Activated CD8-positive, alpha-beta T cell treated with anti-CD3 and anti-CD28 coated beads, Interleukin-2, amount 10 ng/mL, durations not matched to agents 7 days and 5 days (primary cell): ENCODE data around the gene SIRT6. TPM values are rescaled to one million over a fixed set of nuclear protein-coding genes. Genes with fewer than 3 reads are reported as not detected.
"Not testable (repeated sequence)": the region's sequence is repeated elsewhere in the genome, so short reads cannot be mapped to it uniquely, and the experiment has no call there.

Experiments
- ATAC-seq: fragments of 150-1000 bp; cut with Tn5 transposase; one replicate; pipeline ENCODE4 v1.10.0; 2021; ENCODE audit warnings: moderate library complexity
- CTCF ChIA-PET: fragments of 350-600 bp; sonication (Branson Sonifier 250); formaldehyde crosslinking; loops from one replicate; lab custom pipeline; 2021; ENCODE audit warnings: antibody characterized with exemption; lab: Charles Lee
- POLR2A ChIA-PET: fragments of 350-600 bp; sonication (Branson Sonifier 250); formaldehyde crosslinking; loops from one replicate; lab custom pipeline; 2021; ENCODE audit warnings: antibody characterized with exemption; lab: Charles Lee
- DNase-seq: peaks from one replicate; pipeline ENCODE4 v3.0.0-alpha.2; 2020
- H3K27ac Mint-ChIP-seq: one replicate; pipeline ENCODE4 v1.8.0; 2021; ENCODE audit warnings: mild to moderate bottlenecking, mixed read lengths
- H3K27me3 Mint-ChIP-seq: one replicate; pipeline ENCODE4 v1.8.0; 2021; ENCODE audit warnings: low read depth, mixed read lengths
- H3K36me3 Mint-ChIP-seq: one replicate; pipeline ENCODE4 v1.8.0; 2021; ENCODE audit warnings: low read depth, mixed read lengths
- H3K4me1 Mint-ChIP-seq: one replicate; pipeline ENCODE4 v1.8.0; 2021; ENCODE audit warnings: low read depth, mixed read lengths
- H3K4me3 Mint-ChIP-seq: one replicate; pipeline ENCODE4 v1.8.0; 2021; ENCODE audit warnings: mild to moderate bottlenecking, mixed read lengths
- H3K9me3 Mint-ChIP-seq: one replicate; pipeline ENCODE4 v1.8.0; 2022; ENCODE audit warnings: mixed read lengths; ENCODE audit not compliant: insufficient read depth
- total RNA-seq, 2 experiments: library from RNA; stranded (reverse); gene quantifications; one replicate each; pipeline ENCODE4 v1.2.3, GENCODE V29; 2021

Gene SIRT6
- total RNA-seq, 2 experiments from 2014 or later: 30.8 to 40.4 TPM

DNA sequence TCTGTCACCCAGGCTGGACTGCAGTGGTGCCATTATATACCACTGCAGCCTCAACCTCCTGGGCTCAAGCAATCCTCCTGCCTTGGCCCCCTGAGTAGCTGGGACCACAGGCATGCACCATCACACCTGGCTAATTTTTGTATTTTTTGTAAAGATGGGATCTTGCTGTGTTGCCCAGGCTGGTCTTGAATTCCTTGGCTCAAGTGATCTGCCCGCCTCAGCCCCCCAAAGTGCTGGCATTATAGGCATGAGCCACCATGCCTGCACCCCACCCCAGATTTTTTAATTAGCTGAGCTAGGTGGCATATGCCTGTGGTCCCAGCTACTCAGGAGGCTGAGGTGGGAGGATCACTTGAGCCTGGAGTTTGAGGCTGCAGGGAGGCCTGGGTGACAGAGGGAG lies 39.4 kb downstream of the SIRT6 start:
- POLR2A ChIA-PET, H3K4me3 Mint-ChIP-seq, DNase-seq, H3K9me3 Mint-ChIP-seq, H3K36me3 Mint-ChIP-seq, ATAC-seq, H3K27ac Mint-ChIP-seq: not testable (repeated sequence)
- Mint-ChIP-seq H3K27me3 (peaks cover 10% of the 10 kb centered on the region), H3K4me1 (peaks cover 15% of the 10 kb centered on the region)
- CTCF ChIA-PET: interaction anchor here (1.3 kb wide), 1 partner anchor 155 kb away, joined by 3 read pairs; no protein-coding TSS in a partner anchor

DNA sequence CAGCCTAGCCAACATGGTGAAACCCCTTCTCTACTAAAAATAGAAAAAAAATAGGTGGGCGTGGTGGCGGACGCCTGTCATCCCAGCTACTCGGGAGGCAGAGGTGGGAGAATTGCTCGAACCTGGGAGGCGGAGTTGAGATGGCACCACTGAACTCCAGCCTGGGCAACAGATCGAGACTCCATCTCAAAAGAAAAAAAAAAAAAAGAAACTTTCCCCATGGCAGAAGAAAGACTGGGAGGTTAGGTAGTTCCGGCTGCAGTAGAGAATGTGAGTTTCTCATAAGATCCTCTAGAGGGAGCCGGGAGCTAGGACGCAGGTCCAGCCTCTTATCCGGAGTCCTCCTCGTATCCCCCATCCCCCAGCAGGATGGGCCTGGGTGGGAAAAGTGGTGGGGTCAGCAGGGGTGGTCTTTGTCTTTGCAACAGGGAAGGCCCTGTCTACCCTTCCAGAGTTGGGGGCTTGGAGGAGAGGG lies 42.1 kb downstream of the SIRT6 start:
- Mint-ChIP-seq H3K4me3 (peak overlapping the region; percentile 5), H3K27ac (no peak overlapping the region), H3K36me3 (no peaks in the 10 kb centered on the region), H3K4me1 (peaks cover 15% of the 10 kb centered on the region), H3K9me3 (no peaks in the 10 kb centered on the region), H3K27me3 (peaks cover 9% of the 10 kb centered on the region)
- POLR2A ChIA-PET: interaction anchor here (1.0 to 1.4 kb wide), 2 partner anchors 51 to 155 kb away, joined by 5 read pairs; partner anchors contain the start of gene EEF2
- CTCF ChIA-PET: interaction anchor here (0.6 to 3.3 kb wide), 42 partner anchors 11 to 492 kb away, joined by 3 to 36 read pairs (median 5); partner anchors contain the start of genes CREB3L3, EEF2 and ZBTB7A
- ATAC-seq (peak; percentile 86), DNase-seq (peak; percentile 54)

DNA sequence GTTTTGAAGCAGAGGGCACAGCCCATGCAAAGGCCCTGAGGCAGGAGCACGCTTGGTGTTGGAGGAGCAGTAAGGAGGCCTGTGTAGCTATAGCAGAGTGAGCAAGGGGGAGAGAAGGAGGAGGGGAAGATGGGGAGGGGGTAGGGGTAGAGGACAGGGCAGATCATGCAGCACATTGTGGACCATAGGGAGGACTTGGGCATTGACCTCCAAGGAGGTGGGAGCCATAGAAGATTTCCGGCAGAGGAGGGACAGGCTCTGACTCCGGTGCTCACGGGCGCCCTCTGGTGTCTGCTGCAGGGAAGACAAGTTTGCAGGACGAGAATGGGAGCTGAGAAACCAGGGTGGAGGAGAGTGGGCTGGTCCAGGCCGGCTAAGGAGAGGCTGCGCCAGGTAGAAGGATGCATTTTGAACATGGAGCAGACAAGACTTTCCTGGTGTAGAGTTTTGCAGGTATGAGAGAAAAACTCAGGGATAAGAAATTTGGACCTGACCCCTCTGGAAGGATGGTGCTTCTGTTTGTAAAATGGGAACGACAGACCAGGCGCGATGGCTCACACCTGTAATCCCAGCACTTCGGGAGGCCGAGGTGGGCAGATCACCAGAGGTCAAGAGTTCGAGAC lies 42.6 kb downstream of the SIRT6 start:
- ChIA-PET POLR2A (interaction anchor here (1.0 to 1.4 kb wide), 2 partner anchors 50 to 154 kb away, joined by 5 read pairs; partner anchors contain the start of gene EEF2), CTCF (interaction anchor here (0.7 to 3.3 kb wide), 41 partner anchors 10 to 493 kb away, joined by 3 to 36 read pairs (median 5); partner anchors contain the start of genes CREB3L3, EEF2 and ZBTB7A)
- Mint-ChIP-seq H3K27ac (peak overlapping the region; percentile 81), H3K36me3 (no peaks in the 10 kb centered on the region), H3K4me1 (peaks cover 15% of the 10 kb centered on the region), H3K27me3 (peaks cover 7% of the 10 kb centered on the region), H3K9me3 (no peaks in the 10 kb centered on the region), H3K4me3 (peak overlapping the region; percentile 5)
- ATAC-seq (peak; percentile 90), DNase-seq (peak; percentile 92)

DNA sequence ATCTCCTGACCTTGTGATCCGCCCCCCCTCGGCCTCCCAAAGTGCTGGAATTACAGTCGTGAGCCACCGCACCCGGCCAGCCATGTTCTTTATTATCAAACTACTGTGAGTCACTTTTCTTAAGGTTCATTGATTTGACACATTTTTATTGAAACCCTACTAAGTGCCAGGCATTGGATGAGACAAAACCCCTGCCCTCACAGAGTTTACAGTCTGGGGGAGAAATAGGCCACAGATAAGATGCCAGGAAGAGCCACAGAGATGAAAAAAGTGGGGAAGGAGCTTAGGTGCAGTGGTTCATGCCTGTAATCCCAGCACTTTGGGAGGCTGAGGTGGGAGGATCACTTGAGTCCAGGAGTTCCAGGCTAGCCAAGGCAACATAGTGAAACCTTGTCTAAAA lies 43.9 kb downstream of the SIRT6 start:
- Mint-ChIP-seq H3K9me3 (no peaks in the 10 kb centered on the region), H3K27me3 (peaks cover 3% of the 10 kb centered on the region), H3K27ac (no peak overlapping the region), H3K4me1 (peaks cover 15% of the 10 kb centered on the region), H3K36me3 (no peaks in the 10 kb centered on the region), H3K4me3 (no peak overlapping the region)
- DNase-seq (no peak), ATAC-seq (no peak)
- ChIA-PET CTCF (interaction anchor here (1.4 to 3.3 kb wide), 6 partner anchors 9 to 150 kb away, joined by 4 to 36 read pairs (median 20); no protein-coding TSS in a partner anchor), POLR2A (no interaction called here)

DNA sequence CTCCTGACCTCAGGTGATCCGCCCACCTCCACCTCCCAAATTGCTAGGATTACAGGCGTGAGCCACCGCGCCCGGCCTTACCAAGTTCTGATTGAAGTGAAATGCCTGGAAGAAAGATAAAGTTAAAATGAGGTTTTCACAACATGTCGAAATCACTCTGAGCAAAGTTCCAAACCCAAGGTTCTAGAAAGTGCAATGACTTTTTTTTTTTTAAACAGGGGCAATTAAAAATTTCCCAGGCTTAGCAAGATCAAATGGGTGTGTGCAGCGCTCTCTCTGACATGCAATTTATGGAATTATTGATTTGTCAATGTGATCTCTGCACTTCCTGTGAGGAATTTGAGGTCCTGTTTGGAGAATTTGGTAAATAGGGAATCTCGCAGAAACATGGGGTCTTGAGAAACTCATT lies 45.7 kb downstream of the SIRT6 start:
- peaks cover 15% of the 10 kb centered on the region for H3K4me1 Mint-ChIP-seq
- ATAC-seq: no peak
- ChIA-PET CTCF (no interaction called here), POLR2A (no interaction called here)
- no peak overlapping the region for H3K27ac Mint-ChIP-seq
- H3K27me3 Mint-ChIP-seq: peaks cover 3% of the 10 kb centered on the region
- no peaks in the 10 kb centered on the region for H3K36me3 Mint-ChIP-seq
- H3K9me3 Mint-ChIP-seq: no peaks in the 10 kb centered on the region
- H3K4me3 Mint-ChIP-seq: no peak overlapping the region
- no peak for DNase-seq

DNA sequence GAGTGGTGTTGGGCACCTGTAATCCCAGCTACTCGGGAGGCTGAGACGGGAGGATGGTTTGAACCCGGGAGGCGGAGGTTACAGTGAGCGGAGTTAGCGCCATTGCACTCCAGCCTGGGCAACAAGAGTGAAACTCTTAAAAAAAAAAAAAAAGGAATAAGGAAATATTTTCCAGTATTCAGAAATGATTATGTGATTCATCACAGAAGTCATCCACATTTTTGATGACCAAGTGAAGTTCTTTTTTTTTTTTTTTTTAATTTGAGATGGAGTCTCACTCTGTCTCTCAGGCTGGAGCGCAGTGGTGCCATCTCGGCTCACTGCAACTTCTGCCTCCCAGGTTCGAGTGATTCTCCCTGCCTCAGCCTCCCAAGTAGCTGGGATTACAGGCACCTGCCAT lies 47.0 kb downstream of the SIRT6 start:
- H3K9me3 Mint-ChIP-seq, DNase-seq, ATAC-seq, H3K27ac Mint-ChIP-seq, H3K4me3 Mint-ChIP-seq, H3K27me3 Mint-ChIP-seq, H3K36me3 Mint-ChIP-seq, POLR2A ChIA-PET: not testable (repeated sequence)
- peaks cover 14% of the 10 kb centered on the region for H3K4me1 Mint-ChIP-seq
- CTCF ChIA-PET: interaction anchor here (0.8 to 1.5 kb wide), 3 partner anchors 77 to 149 kb away, joined by 3 read pairs; no protein-coding TSS in a partner anchor

DNA sequence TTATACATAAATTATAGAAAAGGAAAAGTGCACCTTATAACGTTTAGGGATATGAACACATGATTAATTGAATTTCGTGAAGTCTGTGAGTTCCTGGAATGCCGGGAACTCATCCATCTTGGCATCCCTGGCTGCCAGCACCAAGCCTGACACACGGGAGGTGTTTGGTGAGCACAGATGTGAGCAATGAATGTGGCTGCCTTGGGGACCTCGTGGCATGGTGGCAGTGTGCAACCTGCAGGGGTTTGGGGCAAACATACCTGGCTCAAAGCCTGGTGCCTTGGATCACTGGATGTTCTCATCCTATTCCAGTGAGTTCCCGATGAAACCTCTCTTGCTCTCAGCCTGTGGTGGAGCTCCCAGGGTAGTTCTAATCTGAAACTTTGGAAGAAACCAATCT lies 48.0 kb downstream of the SIRT6 start:
- Mint-ChIP-seq H3K9me3 (no peaks in the 10 kb centered on the region), H3K4me1 (peaks cover 4% of the 10 kb centered on the region), H3K27me3 (peaks cover 10% of the 10 kb centered on the region), H3K27ac (no peak overlapping the region), H3K4me3 (no peak overlapping the region), H3K36me3 (no peaks in the 10 kb centered on the region)
- ChIA-PET POLR2A (interaction anchor here (0.9 kb wide), 1 partner anchor 25 kb away, joined by 3 read pairs; no protein-coding TSS in a partner anchor), CTCF (interaction anchor here (0.8 to 1.5 kb wide), 2 partner anchors 76 to 146 kb away, joined by 3 read pairs; no protein-coding TSS in a partner anchor)
- DNase-seq: no peak
- ATAC-seq: no peak

DNA sequence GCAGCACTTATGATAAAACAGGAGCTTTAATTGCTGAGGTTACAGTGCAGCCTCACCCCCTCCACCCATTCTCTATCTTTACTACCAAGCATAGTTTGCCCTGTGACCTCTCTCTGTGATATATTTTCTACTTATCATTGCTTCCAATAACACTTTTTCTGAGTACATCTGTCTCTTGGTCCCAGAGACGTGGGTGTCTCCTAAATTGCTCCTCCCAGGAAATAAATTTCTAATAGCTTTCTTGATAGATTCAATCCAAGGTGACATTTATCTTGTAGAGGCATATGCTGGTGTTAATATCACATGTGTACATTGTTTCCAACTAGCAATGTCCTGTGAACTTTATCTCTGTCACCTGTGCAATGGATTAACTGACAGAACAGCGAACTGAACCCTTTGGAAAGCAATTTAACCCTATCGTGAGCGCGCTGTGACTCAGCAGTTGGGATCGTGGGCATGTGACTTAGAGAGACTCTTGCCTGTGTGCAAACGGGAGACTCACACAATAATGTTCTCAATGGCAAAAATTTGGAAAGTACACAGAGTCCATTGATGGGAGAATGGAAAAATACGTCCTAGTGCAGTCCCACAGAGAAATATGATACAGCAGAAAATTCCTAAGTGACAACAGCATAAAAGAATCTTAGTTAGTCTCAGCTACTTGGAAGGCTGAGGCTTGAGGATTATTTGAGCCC lies 51.5 kb downstream of the SIRT6 start:
- Mint-ChIP-seq H3K27me3 (peaks cover 10% of the 10 kb centered on the region), H3K9me3 (no peaks in the 10 kb centered on the region), H3K4me1 (peaks cover 2% of the 10 kb centered on the region), H3K36me3 (no peaks in the 10 kb centered on the region), H3K4me3 (no peak overlapping the region), H3K27ac (no peak overlapping the region)
- DNase-seq (no peak), ATAC-seq (no peak)
- CTCF ChIA-PET: interaction anchor here (5.2 kb wide), 1 partner anchor 9 kb away, joined by 36 read pairs; no protein-coding TSS in a partner anchor
- POLR2A ChIA-PET: no interaction called here

DNA sequence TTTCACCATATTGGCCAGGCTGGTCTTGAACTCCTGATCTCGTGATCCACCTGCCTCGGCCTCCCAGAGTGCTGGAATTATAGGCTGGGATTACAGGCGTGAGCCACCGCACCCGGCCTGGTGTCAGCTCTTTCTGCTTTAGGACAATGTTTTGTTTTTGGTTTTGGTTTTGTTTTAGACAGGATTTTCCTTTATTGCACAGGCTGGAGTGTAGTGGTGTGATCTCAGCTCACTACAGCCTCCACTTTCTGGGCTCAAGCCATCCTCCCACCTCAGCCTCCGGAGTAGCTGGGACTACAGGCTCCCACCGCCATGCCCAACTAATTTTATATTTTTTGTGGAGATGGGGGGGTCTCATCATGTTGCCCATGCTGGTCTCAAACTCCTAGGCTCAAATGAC lies 53.3 kb downstream of the SIRT6 start:
- H3K4me1 Mint-ChIP-seq, ATAC-seq, H3K36me3 Mint-ChIP-seq, DNase-seq, POLR2A ChIA-PET, H3K9me3 Mint-ChIP-seq, H3K27ac Mint-ChIP-seq, H3K4me3 Mint-ChIP-seq, H3K27me3 Mint-ChIP-seq: not testable (repeated sequence)
- CTCF ChIA-PET: interaction anchor here (5.2 kb wide), 1 partner anchor 11 kb away, joined by 36 read pairs; no protein-coding TSS in a partner anchor

DNA sequence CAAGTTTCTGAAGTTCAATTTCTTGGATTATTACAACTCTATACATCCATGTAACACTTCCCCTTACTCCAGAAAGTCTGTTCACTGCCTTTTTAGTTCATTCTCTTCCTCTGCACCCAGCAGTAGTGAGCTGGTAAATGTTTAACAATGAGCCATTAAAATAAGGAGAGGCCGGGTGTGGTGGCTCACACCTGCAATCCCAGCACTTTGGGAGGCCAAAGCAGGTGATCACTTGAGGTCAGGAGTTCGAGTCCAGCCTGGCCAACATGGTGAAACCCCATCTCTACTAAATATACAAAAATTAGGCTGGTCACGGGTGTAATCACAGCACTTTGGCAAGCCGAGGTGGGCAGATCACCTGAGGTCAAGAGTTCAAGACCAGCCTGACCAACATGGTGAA lies 55.0 kb downstream of the SIRT6 start:
- H3K9me3 Mint-ChIP-seq, ATAC-seq, H3K27me3 Mint-ChIP-seq, H3K36me3 Mint-ChIP-seq, DNase-seq, H3K4me3 Mint-ChIP-seq, H3K27ac Mint-ChIP-seq, POLR2A ChIA-PET: not testable (repeated sequence)
- CTCF ChIA-PET: interaction anchor here (5.2 kb wide), 1 partner anchor 12 kb away, joined by 36 read pairs; no protein-coding TSS in a partner anchor
- peaks cover 17% of the 10 kb centered on the region for H3K4me1 Mint-ChIP-seq

DNA sequence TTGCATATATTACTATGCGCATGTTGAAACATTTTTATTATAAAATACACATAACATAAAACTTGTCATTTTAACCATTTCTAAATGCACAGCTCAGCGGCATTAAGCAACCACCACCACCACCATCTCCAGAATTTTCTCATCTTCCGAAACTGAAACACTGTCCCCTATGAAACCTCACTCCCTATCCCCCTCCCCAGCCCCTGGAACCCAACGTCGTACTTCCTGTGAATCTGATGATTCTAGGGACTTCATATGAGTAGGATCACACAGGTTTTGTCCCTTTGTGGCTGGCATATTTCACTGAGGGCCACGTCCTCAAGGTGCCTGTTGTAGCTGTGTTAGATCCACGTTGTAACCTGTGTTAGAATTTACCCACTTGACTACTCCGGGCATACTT lies 57.7 kb downstream of the SIRT6 start:
- ChIA-PET CTCF (interaction anchor here (1.1 kb wide), 1 partner anchor 20 kb away, joined by 4 read pairs; no protein-coding TSS in a partner anchor), POLR2A (no interaction called here)
- peaks cover 27% of the 10 kb centered on the region for H3K4me1 Mint-ChIP-seq
- H3K36me3 Mint-ChIP-seq: peaks cover 11% of the 10 kb centered on the region
- ATAC-seq (no peak), DNase-seq (no peak)
- H3K27me3 Mint-ChIP-seq: no peaks in the 10 kb centered on the region
- H3K27ac Mint-ChIP-seq: peak overlapping the region; percentile 26
- H3K9me3 Mint-ChIP-seq: no peaks in the 10 kb centered on the region
- H3K4me3 Mint-ChIP-seq: peak overlapping the region; percentile 30
